Adipocyte (in vitro differentiated cells): Measurements from ENCODE around the gene GPX5.
"Not testable (repeated sequence)": the region's sequence is repeated elsewhere in the genome, so short reads cannot be mapped to it uniquely, and the experiment has no call there.

ENCODE experiments used
- DNase-seq: peaks from one replicate; pipeline ENCODE4 v3.0.0-alpha.2; 2015; ENCODE audit warnings: low read depth
- H3K27me3 ChIP-seq: replicated peaks from 2 replicates; pipeline ENCODE4 v1.7.0; 2013; ENCODE audit warnings: mild to moderate bottlenecking, low read length, moderate library complexity; ENCODE audit not compliant: control insufficient read depth, insufficient read depth
- H3K36me3 ChIP-seq: 2 replicates; pipeline ENCODE4 v1.7.0; 2013; ENCODE audit warnings: low read length, mild to moderate bottlenecking, moderate library complexity; ENCODE audit not compliant: control insufficient read depth, insufficient read depth, severe bottlenecking
- H3K4me1 ChIP-seq: 2 replicates; pipeline ENCODE4 v1.7.0; 2013; ENCODE audit warnings: mild to moderate bottlenecking, low read length, moderate library complexity; ENCODE audit not compliant: control insufficient read depth, insufficient read depth
- H3K4me3 ChIP-seq: 2 replicates; pipeline ENCODE4 v1.7.0; 2013; ENCODE audit warnings: mild to moderate bottlenecking, low read length, moderate library complexity
- H3K9ac ChIP-seq: 2 replicates; pipeline ENCODE4 v1.7.0; 2013; ENCODE audit warnings: mild to moderate bottlenecking, low read length, moderate library complexity
- H3K9me3 ChIP-seq: 2 replicates; pipeline ENCODE4 v1.7.0; 2013; ENCODE audit warnings: mild to moderate bottlenecking, low read length, moderate library complexity; ENCODE audit not compliant: control insufficient read depth

Gene GPX5

DNA sequence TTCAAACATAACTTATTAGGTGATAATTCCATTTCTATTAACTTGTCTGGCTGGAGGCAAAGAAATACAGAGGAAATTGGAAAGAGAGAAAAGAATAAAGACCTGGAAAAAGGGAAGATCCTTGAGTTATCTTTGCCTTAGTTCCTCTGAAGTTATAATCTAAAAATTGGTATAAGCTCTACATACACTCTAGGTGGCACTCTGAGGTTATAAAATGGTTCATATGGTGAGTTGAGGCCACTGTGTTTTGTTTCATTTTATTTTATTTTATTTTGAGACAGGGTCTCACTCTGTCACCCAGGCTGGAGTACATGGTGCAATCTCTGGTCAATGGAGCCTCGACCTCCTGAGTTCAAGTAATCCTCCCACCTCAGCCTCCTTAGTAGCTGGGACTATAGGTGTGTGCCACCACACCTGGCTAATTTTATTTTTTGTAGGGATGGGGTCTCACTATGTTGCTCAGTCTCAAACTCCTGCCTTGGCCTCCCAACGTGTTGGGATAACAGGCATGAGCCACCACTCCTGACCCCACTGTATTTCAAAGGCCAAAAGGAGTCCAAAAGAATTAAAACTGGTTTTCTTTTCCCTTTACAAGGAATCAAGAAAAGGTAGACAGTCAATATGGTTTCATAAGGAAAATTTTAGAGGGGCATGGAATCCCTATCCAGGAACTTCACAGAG lies 29.4 kb upstream of the GPX5 start:
- peaks cover 7% of the 10 kb centered on the region for H3K27me3 ChIP-seq
- no peak overlapping the region for H3K4me3 ChIP-seq
- DNase-seq, result no peak
- no peaks in the 10 kb centered on the region for H3K9me3 ChIP-seq
- H3K9ac ChIP-seq, result no peak overlapping the region
- H3K4me1 ChIP-seq, result no peaks in the 10 kb centered on the region
- H3K36me3 ChIP-seq, result no peaks in the 10 kb centered on the region

DNA sequence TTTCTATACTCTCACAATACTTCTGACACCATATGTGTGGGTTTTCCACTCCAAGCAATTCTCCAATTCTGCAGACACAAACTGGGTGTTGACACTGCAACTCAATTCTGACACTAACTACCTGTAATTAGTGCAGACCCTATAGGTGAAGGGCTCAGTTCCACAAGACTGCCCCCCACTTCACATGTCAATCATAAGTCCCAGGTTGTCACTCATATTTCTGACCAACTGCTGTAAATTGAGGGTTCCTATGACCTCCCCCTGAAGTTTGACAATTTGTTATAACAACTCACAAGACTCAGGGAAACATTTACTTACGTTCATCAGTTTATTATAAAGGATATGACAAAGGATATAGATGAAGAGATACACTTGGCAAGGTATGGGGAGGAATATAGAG lies 28.4 kb upstream of the GPX5 start:
- no peak overlapping the region for H3K4me3 ChIP-seq
- peaks cover 7% of the 10 kb centered on the region for H3K27me3 ChIP-seq
- no peak overlapping the region for H3K9ac ChIP-seq
- no peak for DNase-seq
- no peaks in the 10 kb centered on the region for H3K9me3 ChIP-seq
- no peaks in the 10 kb centered on the region for H3K4me1 ChIP-seq
- H3K36me3 ChIP-seq, result no peaks in the 10 kb centered on the region

DNA sequence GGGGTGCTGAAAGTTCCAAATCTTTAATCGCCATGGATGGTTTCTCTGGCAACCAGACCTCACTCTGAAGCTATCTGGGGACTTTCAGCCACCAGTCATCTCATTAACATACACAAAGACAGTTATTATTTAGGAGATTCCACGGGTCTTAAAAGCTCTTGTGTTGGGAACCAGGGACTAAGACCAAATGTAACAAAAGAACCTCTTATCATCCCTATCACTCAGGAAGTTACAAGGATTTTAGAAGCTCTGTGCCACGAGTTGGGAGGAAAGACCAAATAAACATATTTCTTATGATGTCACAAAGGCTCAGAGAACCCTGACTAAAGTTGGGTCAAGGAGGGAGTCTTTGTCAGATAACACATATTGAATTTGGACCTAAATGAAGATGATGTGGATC lies 27.8 kb upstream of the GPX5 start:
- Histone ChIP-seq H3K27me3 (peaks cover 7% of the 10 kb centered on the region), H3K36me3 (no peaks in the 10 kb centered on the region), H3K9ac (no peak overlapping the region), H3K4me1 (no peaks in the 10 kb centered on the region), H3K4me3 (no peak overlapping the region), H3K9me3 (no peaks in the 10 kb centered on the region)
- no peak for DNase-seq

DNA sequence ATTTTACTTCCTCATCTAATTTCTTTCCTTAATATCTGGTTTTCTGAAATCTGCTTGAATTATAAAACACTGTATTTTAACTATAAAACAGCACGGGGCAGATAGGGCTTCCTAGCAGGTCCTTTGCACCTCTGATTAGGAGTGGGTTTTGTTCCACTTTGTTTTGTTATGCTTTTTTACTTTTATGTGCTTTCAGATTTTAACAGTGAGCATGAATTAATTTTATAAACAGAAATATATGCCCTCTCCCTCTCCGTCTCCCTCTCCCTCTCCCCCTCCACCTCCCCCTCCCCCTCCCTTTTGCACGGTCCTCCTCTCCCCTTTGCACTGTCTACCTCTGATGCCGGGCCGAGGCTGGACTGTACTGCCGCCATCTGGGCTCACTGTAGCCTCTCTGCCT lies 24.4 kb upstream of the GPX5 start:
- Histone ChIP-seq H3K36me3 (no peaks in the 10 kb centered on the region), H3K4me3 (no peak overlapping the region), H3K27me3 (peaks cover 16% of the 10 kb centered on the region), H3K4me1 (no peaks in the 10 kb centered on the region), H3K9ac (no peak overlapping the region), H3K9me3 (no peaks in the 10 kb centered on the region)
- no peak for DNase-seq

DNA sequence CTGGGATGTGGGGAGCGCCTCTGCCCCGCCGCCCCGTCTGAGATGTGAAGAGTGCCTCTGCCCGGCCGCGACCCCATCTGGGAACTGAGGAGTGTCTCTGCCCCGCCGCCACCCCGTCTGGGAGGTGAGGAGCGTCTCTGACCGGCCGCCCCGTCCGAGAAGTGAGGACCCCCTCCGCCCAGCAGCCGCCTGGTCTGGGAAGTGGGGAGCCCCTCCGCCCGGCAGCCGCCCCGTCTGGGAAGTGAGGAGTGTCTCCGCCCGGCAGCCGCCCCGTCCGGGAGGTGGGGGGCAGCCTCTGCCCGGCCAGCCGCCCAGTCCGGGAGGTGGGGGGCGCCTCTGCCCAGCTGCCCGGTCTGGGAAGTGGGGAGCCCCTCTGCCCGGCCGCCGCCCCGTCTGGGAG lies 23.5 kb upstream of the GPX5 start:
- peaks cover 17% of the 10 kb centered on the region for H3K27me3 ChIP-seq
- not testable (repeated sequence) for H3K9ac ChIP-seq, H3K36me3 ChIP-seq, H3K4me1 ChIP-seq, H3K4me3 ChIP-seq, H3K9me3 ChIP-seq, DNase-seq

DNA sequence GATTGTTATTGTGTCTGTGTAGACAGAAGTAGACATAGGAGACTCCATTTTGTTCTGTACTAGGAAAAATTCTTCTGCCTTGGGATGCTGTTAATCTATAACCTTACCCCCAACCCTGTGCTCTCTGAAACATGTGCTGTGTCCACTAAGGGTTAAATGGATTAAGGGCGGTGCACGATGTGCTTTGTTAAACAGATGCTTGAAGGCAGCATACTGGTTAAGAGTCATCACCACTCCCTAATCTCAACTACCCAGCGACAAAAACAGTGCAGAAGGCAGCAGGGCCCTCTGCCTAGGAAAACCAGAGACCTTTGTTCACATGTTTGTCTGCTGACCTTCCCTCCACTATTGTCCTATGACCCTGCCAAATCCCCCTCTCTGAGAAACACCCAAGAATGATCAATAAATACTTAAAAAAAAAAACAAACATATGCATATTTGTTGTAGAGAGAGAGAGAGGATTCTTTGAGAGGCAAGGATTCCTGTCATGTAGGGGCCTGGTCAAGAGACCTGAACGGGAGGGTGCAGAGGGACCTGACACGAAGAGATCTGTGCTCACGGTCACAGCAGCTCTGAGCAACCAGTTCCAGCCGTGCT lies 22.9 kb upstream of the GPX5 start:
- DNase-seq, H3K9me3 ChIP-seq, H3K36me3 ChIP-seq, H3K4me3 ChIP-seq, H3K4me1 ChIP-seq, H3K9ac ChIP-seq: not testable (repeated sequence)
- peaks cover 17% of the 10 kb centered on the region for H3K27me3 ChIP-seq

DNA sequence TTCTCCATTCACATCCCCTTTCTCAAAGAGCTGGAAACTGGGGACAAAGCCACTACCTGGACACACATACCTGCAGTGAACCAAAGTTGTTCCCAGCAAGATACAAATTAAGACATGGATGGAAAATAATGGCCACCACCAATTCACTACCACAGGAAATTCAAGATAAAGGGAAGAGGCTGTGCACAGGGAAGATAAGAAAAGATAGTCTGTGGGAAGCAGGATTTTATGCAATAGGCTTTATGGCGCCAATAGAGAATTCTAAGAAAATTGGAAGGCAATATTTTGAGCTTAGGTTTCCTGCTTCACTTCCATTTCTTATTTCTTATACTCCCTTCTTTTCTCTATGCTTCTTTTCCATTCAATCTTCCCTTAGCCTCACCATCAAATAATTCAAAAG lies 19.9 kb upstream of the GPX5 start:
- H3K36me3 ChIP-seq, result no peaks in the 10 kb centered on the region
- no peaks in the 10 kb centered on the region for H3K4me1 ChIP-seq
- H3K9me3 ChIP-seq, result no peaks in the 10 kb centered on the region
- no peak overlapping the region for H3K9ac ChIP-seq
- no peak overlapping the region for H3K4me3 ChIP-seq
- no peak for DNase-seq
- peaks cover 10% of the 10 kb centered on the region for H3K27me3 ChIP-seq

DNA sequence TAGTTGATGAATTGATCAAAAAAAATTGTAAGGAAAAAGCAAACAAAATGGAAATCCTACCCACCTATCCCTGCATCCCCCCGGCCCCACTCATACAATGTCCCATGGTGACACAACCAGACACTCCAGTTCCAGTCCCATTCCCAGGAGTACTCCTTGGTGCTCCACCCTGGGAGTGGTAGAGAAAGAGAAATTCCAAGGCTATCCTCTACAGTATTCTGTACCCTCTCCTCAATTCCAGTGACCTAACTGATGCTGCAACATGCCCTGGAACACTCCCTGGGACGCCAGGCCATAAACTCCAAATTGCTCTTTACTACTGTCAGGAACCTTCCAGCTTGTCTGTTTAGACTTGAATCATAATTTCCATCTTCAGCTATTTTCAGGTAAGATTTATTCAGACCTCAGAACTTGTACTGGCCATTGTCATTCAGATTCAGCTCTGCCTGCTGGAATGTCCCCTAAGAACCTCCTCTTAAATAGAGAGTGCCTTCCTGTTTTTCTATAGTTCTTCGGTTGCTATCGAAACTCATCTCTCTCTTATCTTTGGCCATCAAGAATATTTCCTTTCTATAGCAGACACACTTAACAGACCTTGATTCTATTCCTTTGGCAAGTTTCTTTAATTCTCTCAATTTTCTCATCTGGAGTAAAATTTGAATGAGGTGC lies 18.7 kb upstream of the GPX5 start:
- no peak overlapping the region for H3K4me3 ChIP-seq
- no peaks in the 10 kb centered on the region for H3K9me3 ChIP-seq
- peaks cover 10% of the 10 kb centered on the region for H3K27me3 ChIP-seq
- no peak overlapping the region for H3K9ac ChIP-seq
- no peaks in the 10 kb centered on the region for H3K4me1 ChIP-seq
- no peaks in the 10 kb centered on the region for H3K36me3 ChIP-seq
- DNase-seq, result no peak

DNA sequence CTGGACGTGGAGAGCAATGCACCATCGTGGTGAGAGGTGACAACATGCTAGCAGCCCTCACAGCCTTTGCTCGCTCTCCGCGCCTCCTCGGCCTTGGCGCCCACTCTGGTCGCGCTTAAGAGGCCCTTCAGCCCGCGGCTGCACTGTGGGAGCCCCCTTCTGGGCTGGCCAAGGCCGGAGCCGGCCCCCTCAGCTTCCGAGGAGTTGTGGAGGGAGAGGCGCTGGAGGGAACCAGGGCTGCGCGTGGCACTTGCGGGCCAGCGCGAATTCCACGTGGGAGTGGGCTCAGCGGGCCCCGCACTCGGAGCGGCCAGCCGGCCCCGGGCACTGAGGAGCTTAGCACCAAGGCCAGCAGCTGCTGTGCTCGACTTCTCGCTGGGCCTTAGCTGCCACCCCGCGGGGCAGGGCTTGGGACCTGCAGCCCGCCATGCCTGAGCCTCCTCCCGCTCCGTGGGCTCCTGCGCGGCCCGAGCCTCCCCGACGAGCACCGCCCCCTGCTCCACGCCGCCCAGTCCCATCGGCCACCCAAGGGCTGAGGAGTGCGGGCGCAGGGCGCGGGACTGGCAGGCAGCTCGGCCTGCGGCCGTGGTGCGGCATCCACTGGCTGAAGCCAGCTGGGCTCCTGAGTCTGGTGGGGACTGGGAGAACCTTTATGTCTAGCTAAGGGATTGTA lies 13.9 kb upstream of the GPX5 start:
- Histone ChIP-seq H3K36me3 (no peaks in the 10 kb centered on the region), H3K9ac (no peak overlapping the region), H3K9me3 (no peaks in the 10 kb centered on the region), H3K4me3 (no peak overlapping the region), H3K27me3 (peaks cover 9% of the 10 kb centered on the region), H3K4me1 (no peaks in the 10 kb centered on the region)
- DNase-seq, result no peak

DNA sequence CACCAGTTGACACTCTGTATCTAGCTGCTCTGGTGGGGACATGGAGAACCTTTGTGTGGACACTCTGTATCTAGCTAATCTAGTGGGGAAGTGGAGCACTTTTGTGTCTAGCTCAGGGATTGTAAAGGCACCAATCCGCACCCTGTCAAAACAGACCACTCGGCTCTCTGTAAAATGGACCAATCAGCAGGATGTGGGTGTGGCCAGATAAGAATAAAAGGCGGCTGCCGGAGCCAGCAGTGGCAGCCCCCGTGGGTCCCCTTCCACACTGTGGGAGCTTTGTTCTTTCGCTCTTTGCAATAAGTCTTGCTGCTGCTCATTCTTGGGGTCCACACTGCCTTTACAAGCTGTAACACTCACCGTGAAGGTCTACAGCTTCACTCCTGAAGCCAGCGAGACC lies 13.3 kb upstream of the GPX5 start:
- not testable (repeated sequence) for H3K9ac ChIP-seq, H3K36me3 ChIP-seq, DNase-seq, H3K4me3 ChIP-seq, H3K9me3 ChIP-seq, H3K4me1 ChIP-seq
- peaks cover 10% of the 10 kb centered on the region for H3K27me3 ChIP-seq

DNA sequence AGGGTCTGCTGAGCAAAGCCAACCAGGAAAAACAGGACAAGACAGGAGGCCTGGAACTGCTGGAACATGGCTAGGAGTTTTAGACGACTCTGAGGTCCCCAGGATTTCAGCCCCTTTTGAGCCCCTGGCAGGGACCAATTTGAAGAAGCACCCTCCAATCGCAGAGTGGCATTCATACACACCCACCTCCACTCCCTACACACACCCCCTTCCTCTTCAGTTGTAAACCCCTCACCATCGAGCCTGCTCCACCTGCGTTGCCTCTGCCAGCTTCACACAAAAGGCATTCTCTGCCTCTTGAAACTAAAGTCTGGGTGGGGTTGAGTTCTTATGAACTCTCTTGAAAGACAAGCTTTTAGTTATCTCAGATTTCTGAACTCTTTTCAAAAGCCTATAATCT lies 10.0 kb upstream of the GPX5 start, which contains the start of gene GPX6:
GPX6 (minus strand) TSS at position 118 of the 400 bp plus-strand sequence; CDS start at position 68, 50 bp downstream.
- H3K27me3 ChIP-seq, result peaks cover 20% of the 10 kb centered on the region
- no peaks in the 10 kb centered on the region for H3K9me3 ChIP-seq
- no peaks in the 10 kb centered on the region for H3K4me1 ChIP-seq
- H3K36me3 ChIP-seq, result no peaks in the 10 kb centered on the region
- no peak for DNase-seq
- no peak within 1 kb of the TSS for H3K9ac ChIP-seq
- no peak within 1 kb of the TSS for H3K4me3 ChIP-seq
